Uterus (tissue), 2 donors: ENCODE measurements around the gene HS6ST3.

Experiments
- POLR2A ChIP-seq, 2 donors: fragments of 450-650 bp; IDR thresholded peaks; one replicate each; pipeline ENCODE4 v1.6.1; 2016; ENCODE audit warnings: antibody characterized with exemption in 2 of 2, mild to moderate bottlenecking in 1 of 2, moderate library complexity in 1 of 2
- TF ChIP-seq, protein P1 (sequence below), 4 experiments: fragments of 200-600 bp in 2 of 4; fragments of 450-650 bp in 2 of 4; sonication (generic) in 2 of 4; IDR thresholded peaks; one replicate each; pipeline ENCODE4 v1.5.1; 2016 to 2019; ENCODE audit warnings: antibody characterized with exemption in 4 of 4, mild to moderate bottlenecking in 2 of 4, moderate library complexity in 1 of 4

DNA sequence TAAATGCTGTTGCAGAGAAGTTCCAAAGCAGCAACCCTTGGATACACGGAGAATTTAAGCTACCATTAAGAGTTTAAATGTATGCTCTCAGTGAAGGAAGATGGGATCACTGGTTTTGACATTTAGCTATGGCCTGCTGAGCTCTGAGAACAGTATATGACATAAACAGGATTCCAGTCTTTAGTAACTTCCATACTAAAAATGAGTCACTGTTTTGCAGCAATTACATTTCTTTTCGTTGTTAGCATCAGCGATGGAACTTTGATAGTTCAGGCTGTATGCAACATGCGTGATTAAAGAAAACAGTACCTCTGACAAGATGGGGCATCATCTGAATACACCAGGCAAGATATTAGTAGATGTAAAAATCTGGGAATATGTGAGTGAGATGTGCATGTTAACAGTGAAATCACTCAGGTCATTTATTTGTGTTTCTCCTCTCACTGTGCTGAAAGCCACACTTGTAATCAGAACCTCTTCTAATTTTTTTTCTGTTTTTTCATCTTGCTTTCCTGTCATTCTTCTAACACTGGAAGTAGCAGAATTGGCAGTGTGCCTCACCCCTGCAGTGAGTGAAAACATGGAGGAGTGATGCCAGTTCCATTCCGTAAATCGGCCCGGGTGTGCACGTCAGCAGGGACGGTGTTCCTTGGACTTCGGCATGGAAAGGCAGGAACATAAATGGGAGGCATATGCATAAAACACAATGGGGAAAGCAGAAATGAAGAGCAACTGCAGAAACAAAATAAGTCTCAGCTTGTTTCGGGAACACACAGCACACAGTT, 542.8 kb downstream of the HS6ST3 start:
- TF ChIP-seq, protein P1, sequence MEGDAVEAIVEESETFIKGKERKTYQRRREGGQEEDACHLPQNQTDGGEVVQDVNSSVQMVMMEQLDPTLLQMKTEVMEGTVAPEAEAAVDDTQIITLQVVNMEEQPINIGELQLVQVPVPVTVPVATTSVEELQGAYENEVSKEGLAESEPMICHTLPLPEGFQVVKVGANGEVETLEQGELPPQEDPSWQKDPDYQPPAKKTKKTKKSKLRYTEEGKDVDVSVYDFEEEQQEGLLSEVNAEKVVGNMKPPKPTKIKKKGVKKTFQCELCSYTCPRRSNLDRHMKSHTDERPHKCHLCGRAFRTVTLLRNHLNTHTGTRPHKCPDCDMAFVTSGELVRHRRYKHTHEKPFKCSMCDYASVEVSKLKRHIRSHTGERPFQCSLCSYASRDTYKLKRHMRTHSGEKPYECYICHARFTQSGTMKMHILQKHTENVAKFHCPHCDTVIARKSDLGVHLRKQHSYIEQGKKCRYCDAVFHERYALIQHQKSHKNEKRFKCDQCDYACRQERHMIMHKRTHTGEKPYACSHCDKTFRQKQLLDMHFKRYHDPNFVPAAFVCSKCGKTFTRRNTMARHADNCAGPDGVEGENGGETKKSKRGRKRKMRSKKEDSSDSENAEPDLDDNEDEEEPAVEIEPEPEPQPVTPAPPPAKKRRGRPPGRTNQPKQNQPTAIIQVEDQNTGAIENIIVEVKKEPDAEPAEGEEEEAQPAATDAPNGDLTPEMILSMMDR (IDR thresholded peaks at IDR 0.05), result no peak
- no peak for TF ChIP-seq POLR2A (IDR thresholded peaks at IDR 0.05)
